NOMO-1 treated with dmso at 0.1 percent for 144 hours (cell line): Measurements from ENCODE around the gene WWC1.
"Not testable (repeated sequence)": the region's sequence is repeated elsewhere in the genome, so short reads cannot be mapped to it uniquely, and the experiment has no call there.

ENCODE experiments used
- DNase-seq: peaks from one replicate; lab custom pipeline; 2025; ENCODE audit not compliant: unreplicated experiment; lab: John Stamatoyannopoulos, UW

The WWC1 gene

GRCh38 chr5:168286386-168286785 is 5.1 kb upstream of the WWC1 start:
- no peak for DNase-seq

- DNase-seq = not testable (repeated sequence)
Measured at GRCh38 chr5:168286863-168287262, 4.6 kb upstream of the WWC1 start.

- DNase-seq = no peak
Measured at GRCh38 chr5:168287362-168287761, 4.1 kb upstream of the WWC1 start.

GRCh38 chr5:168288349-168289245 is 2.8 kb upstream of the WWC1 start:
- no peak for DNase-seq

- DNase-seq = no peak
Measured at GRCh38 chr5:168290902-168291341, 523 bp upstream of the WWC1 start.

- no peak for DNase-seq
Measured at GRCh38 chr5:168291964-168292785, 730 bp downstream of the WWC1 start.

- no peak for DNase-seq
Measured at GRCh38 chr5:168292786-168293696, 1.6 kb downstream of the WWC1 start.

- DNase-seq = no peak
Measured at GRCh38 chr5:168295574-168296201, 4.2 kb downstream of the WWC1 start.

- DNase-seq = no peak
Measured at GRCh38 chr5:168296682-168297081, 5.2 kb downstream of the WWC1 start.

GRCh38 chr5:168298949-168299348 is 7.5 kb downstream of the WWC1 start:
- DNase-seq = no peak

GRCh38 chr5:168299372-168299771 is 7.9 kb downstream of the WWC1 start:
- DNase-seq = no peak

GRCh38 chr5:168300326-168301182 is 9.1 kb downstream of the WWC1 start:
- no peak for DNase-seq

GRCh38 chr5:168301593-168302390 is 10.3 kb downstream of the WWC1 start:
- DNase-seq = no peak

GRCh38 chr5:168302785-168303184 is 11.3 kb downstream of the WWC1 start:
- DNase-seq = no peak

- DNase-seq = no peak
Measured at GRCh38 chr5:168303393-168304025, 12.1 kb downstream of the WWC1 start.

- no peak for DNase-seq
Measured at GRCh38 chr5:168304349-168304748, 12.9 kb downstream of the WWC1 start.

- DNase-seq = no peak
Measured at GRCh38 chr5:168305281-168305680, 13.8 kb downstream of the WWC1 start.

- DNase-seq = no peak
Measured at GRCh38 chr5:168307022-168307421, 15.6 kb downstream of the WWC1 start.
